Suppressor macrophage treated with lipopolysaccharide for 4 hours (primary cell): ENCODE results near the gene SRBD1.
A peak's percentile ranks its signal among the peaks of the same experiment; 100 is the strongest.
"Not testable (repeated sequence)": the region's sequence is repeated elsewhere in the genome, so short reads cannot be mapped to it uniquely, and the experiment has no call there.

ENCODE experiments used
- DNase-seq: peaks from one replicate; pipeline ENCODE4 v3.0.0-alpha.2; 2020

The SRBD1 gene

GRCh38 chr2:45460825-45461224 lies 150.2 kb downstream of the SRBD1 start:
- no peak for DNase-seq

- no peak for DNase-seq
Observed at GRCh38 chr2:45459860-45460259, 151.2 kb downstream of the SRBD1 start.

- peak; percentile 37 for DNase-seq
Observed at GRCh38 chr2:45458909-45459563, 152.0 kb downstream of the SRBD1 start.

DNA sequence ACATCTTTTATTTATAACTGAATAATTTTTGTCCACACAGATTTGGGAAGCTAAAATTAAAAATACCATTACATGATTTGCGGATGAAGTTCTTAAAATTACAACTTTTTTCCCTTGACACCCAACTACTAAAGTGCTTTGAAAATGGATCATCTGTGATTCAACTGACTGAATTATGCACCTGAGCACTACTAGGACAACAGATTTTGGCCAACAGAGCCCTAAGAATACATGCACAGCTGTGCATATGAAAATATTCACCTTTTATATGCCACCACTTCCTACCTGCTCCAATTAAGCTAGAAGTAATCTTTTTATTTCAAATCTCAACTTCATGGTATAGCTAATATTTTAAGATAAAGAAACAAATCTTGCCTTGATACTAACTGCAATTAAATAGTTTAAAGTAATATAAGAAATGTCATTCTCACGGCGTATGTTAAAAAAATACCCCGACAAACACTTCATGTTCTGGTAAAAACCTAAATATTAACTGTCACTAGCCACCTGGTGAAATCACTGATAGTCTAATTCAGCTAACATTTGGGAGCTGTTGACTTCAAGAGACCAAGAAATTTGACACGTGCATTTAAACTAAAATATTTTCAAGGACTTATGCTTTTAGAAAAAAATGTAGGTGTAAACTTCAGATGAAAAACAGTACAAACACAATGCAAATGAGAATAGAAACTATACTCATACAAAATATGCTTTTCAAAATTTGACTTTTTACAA lies 153.7 kb downstream of the SRBD1 start:
- no peak for DNase-seq

- DNase-seq: no peak
Observed at GRCh38 chr2:45452866-45453265, 158.2 kb downstream of the SRBD1 start.

- DNase-seq: no peak
Observed at GRCh38 chr2:45450634-45451033, 160.4 kb downstream of the SRBD1 start.

GRCh38 chr2:45448217-45448616 lies 162.8 kb downstream of the SRBD1 start:
- DNase-seq: no peak

- no peak for DNase-seq
Observed at GRCh38 chr2:45446016-45446415, 165.1 kb downstream of the SRBD1 start.

GRCh38 chr2:45445037-45445436 lies 166.0 kb downstream of the SRBD1 start:
- DNase-seq: no peak

GRCh38 chr2:45443012-45443411 lies 168.1 kb downstream of the SRBD1 start:
- no peak for DNase-seq

DNA sequence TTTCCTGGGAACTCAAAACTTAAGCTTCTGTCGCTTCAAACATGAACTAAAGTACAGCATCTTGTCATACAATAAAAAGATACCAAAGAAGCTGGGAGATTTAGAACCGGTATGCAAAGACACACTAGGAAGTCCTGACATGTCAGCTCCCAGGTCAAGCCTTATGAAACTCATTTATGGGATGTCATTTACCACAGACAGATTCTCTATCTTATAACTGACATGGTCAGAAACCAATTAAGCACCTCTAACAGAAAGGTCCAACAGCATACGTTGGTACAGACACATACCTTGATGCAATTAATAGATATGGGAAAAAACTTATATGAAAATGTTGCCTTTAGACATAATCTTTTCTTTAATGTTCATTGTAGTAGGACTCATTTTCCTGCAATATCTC lies 169.0 kb downstream of the SRBD1 start:
- no peak for DNase-seq

- DNase-seq: no peak
Observed at GRCh38 chr2:45441571-45441970, 169.5 kb downstream of the SRBD1 start.

GRCh38 chr2:45439788-45440773 lies 171.0 kb downstream of the SRBD1 start:
- DNase-seq: no peak

GRCh38 chr2:45438872-45439665 lies 172.0 kb downstream of the SRBD1 start:
- no peak for DNase-seq

GRCh38 chr2:45436456-45436855 lies 174.6 kb downstream of the SRBD1 start:
- DNase-seq: no peak

GRCh38 chr2:45435316-45435715 lies 175.8 kb downstream of the SRBD1 start:
- DNase-seq: no peak

- DNase-seq: peak; percentile 7
Observed at GRCh38 chr2:45433363-45433762, 177.7 kb downstream of the SRBD1 start.

- no peak for DNase-seq
Observed at GRCh38 chr2:45432406-45432805, 178.7 kb downstream of the SRBD1 start.

GRCh38 chr2:45426025-45426424 lies 185.0 kb downstream of the SRBD1 start:
- DNase-seq: not testable (repeated sequence)

DNA sequence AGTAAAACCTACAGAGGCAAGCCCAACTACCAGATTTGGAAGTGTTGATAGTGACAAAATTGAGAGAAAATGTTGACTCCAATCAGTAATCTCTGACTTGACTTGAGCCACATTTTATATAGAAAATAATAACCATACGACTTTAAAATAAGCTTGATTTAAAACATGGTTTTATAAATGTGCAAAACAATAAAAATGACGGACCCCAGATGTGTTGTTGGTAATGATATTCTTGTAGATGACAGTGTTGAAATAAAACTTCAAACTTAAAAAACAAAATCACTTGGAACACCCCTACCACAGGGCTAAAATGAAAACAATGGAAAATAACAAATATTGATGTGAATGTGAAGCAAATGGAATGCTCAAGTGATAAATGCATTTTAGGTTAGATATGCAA lies 188.1 kb downstream of the SRBD1 start:
- DNase-seq: no peak

- DNase-seq: no peak
Observed at GRCh38 chr2:45418532-45418931, 192.5 kb downstream of the SRBD1 start.

GRCh38 chr2:45415534-45416123 lies 195.4 kb downstream of the SRBD1 start:
- no peak for DNase-seq
